PFSK-1 (cell line): Measurements from ENCODE around the gene THOC5.

Source experiments
- POLR2AphosphoS5 ChIP-seq: IDR thresholded peaks from 2 replicates; pipeline ENCODE4 v1.6.1; 2012; ENCODE audit warnings: low read depth, mild to moderate bottlenecking, control low read depth, low read length, moderate library complexity
- REST ChIP-seq, 2 experiments: IDR thresholded peaks; 2 replicates each; pipeline versions ENCODE4 v1.6.1 to v1.8.0; 2011 to 2012; ENCODE audit warnings: low read depth in 2 of 2, low read length in 2 of 2, control low read depth in 1 of 2, inconsistent platforms in 1 of 2, mild to moderate bottlenecking in 1 of 2, moderate library complexity in 1 of 2; ENCODE audit not compliant: insufficient read depth in 1 of 2
- SIN3A ChIP-seq: IDR thresholded peaks from 2 replicates; pipeline ENCODE4 v1.6.1; 2012; ENCODE audit warnings: mild to moderate bottlenecking, low read length, moderate library complexity, borderline replicate concordance; ENCODE audit not compliant: insufficient read depth
- TAF1 ChIP-seq: IDR thresholded peaks from 2 replicates; pipeline ENCODE4 v1.6.1; 2012; ENCODE audit warnings: low read length, control low read depth, borderline replicate concordance; ENCODE audit not compliant: insufficient read depth

DNA sequence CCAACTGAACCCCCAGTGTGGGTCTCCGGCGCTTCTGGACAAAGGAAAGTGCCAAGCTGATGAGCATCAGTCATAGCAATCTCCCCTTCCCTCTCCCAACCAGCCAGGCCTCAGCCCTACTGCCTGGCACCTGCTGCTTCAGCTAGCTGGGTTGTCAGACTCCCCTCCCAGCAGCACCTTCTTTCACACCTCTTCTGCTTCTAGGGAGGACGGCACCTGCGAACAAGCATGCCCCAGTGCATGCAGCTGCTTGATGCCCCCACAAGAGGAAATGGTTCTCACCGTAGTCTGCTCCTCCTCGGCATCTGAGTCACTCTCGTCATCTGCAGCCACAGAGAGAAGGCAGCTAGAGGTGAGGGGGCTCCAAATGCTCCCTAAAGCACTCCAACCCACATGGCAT, 25.4 kb downstream of the THOC5 start:
- TF ChIP-seq TAF1 (no peak), REST (IDR thresholded peaks at IDR 0.05; ENCODE audit: insufficient read depth in 1 of 2, low read depth in 2 of 2, low read length in 2 of 2) (no peak), SIN3A (no peak), POLR2AphosphoS5 (no peak)
